Measurements from ENCODE around the gene IWS1. TPM values are rescaled to one million over a fixed set of nuclear protein-coding genes. Genes with fewer than 3 reads are reported as not detected.
"Not testable (repeated sequence)": the region's sequence is repeated elsewhere in the genome, so short reads cannot be mapped to it uniquely, and the experiment has no call there.

The IWS1 gene
- 23.4 TPM for total RNA-seq (ENCODE audit: insufficient read depth, low replicate concordance)

GRCh38 chr2:127526132-127527000 is at the start of gene IWS1:
Gene IWS1, minus strand, starts transcription at chr2:127526489. Its CDS starts 281 bp downstream, at chr2:127526208.
- DNase-seq (ENCODE audit: low spot score), result peak; percentile 99

GRCh38 chr2:127575941-127576432 is 49.7 kb upstream of the IWS1 start:
- DNase-seq (ENCODE audit: low spot score), result no peak

- no peak for DNase-seq (ENCODE audit: low spot score)
Measured at GRCh38 chr2:127575185-127575765, 49.0 kb upstream of the IWS1 start.

- DNase-seq (ENCODE audit: low spot score), result no peak
Measured at GRCh38 chr2:127574656-127575055, 48.4 kb upstream of the IWS1 start.

GRCh38 chr2:127573771-127574170 is 47.5 kb upstream of the IWS1 start:
- DNase-seq (ENCODE audit: low spot score), result no peak

- no peak for DNase-seq (ENCODE audit: low spot score)
Measured at GRCh38 chr2:127573298-127573697, 47.0 kb upstream of the IWS1 start.

- DNase-seq (ENCODE audit: low spot score), result no peak
Measured at GRCh38 chr2:127572841-127573240, 46.6 kb upstream of the IWS1 start.

- not testable (repeated sequence) for DNase-seq (ENCODE audit: low spot score)
Measured at GRCh38 chr2:127572352-127572751, 46.1 kb upstream of the IWS1 start.

GRCh38 chr2:127570282-127571250 is 44.3 kb upstream of the IWS1 start:
- DNase-seq (ENCODE audit: low spot score), result peak; percentile 11

- DNase-seq (ENCODE audit: low spot score), result no peak
Measured at GRCh38 chr2:127569666-127570065, 43.4 kb upstream of the IWS1 start.

- no peak for DNase-seq (ENCODE audit: low spot score)
Measured at GRCh38 chr2:127568128-127568527, 41.8 kb upstream of the IWS1 start.

GRCh38 chr2:127567351-127567854 is 41.1 kb upstream of the IWS1 start:
- DNase-seq (ENCODE audit: low spot score), result no peak

- DNase-seq (ENCODE audit: low spot score), result no peak
Measured at GRCh38 chr2:127566576-127566975, 40.3 kb upstream of the IWS1 start.

GRCh38 chr2:127566139-127566417 is 39.8 kb upstream of the IWS1 start:
- DNase-seq (ENCODE audit: low spot score), result no peak

GRCh38 chr2:127565261-127566138 is 39.2 kb upstream of the IWS1 start:
- DNase-seq (ENCODE audit: low spot score), result no peak

- no peak for DNase-seq (ENCODE audit: low spot score)
Measured at GRCh38 chr2:127564429-127565260, 38.4 kb upstream of the IWS1 start.

- no peak for DNase-seq (ENCODE audit: low spot score)
Measured at GRCh38 chr2:127563458-127564428, 37.5 kb upstream of the IWS1 start.

- DNase-seq (ENCODE audit: low spot score), result no peak
Measured at GRCh38 chr2:127562936-127563335, 36.6 kb upstream of the IWS1 start.

- DNase-seq (ENCODE audit: low spot score), result no peak
Measured at GRCh38 chr2:127561371-127561770, 35.1 kb upstream of the IWS1 start.
